Effector CD8-positive, alpha-beta T cell (primary cell): ENCODE data around the gene CEP192.
"Not testable (repeated sequence)": the region's sequence is repeated elsewhere in the genome, so short reads cannot be mapped to it uniquely, and the experiment has no call there.

Experiments used
- DNase-seq: peaks from one replicate; lab custom pipeline; 2025; lab: John Stamatoyannopoulos, UW

CEP192 gene

GRCh38 chr18:13035249-13035914 is 44.2 kb downstream of the CEP192 start:
- no peak for DNase-seq

GRCh38 chr18:13036622-13037320 is 45.6 kb downstream of the CEP192 start:
- DNase-seq = no peak

GRCh38 chr18:13039806-13040205 is 48.6 kb downstream of the CEP192 start:
- DNase-seq = no peak

GRCh38 chr18:13043066-13043465 is 51.9 kb downstream of the CEP192 start:
- DNase-seq = no peak

- no peak for DNase-seq
Measured at GRCh38 chr18:13048061-13048595, 57.0 kb downstream of the CEP192 start.

- DNase-seq = no peak
Measured at GRCh38 chr18:13051159-13051558, 60.0 kb downstream of the CEP192 start.

- no peak for DNase-seq
Measured at GRCh38 chr18:13051950-13052349, 60.8 kb downstream of the CEP192 start.

GRCh38 chr18:13054336-13054735 is 63.2 kb downstream of the CEP192 start:
- no peak for DNase-seq

- no peak for DNase-seq
Measured at GRCh38 chr18:13061630-13062189, 70.5 kb downstream of the CEP192 start.

- DNase-seq = no peak
Measured at GRCh38 chr18:13067124-13067523, 76.0 kb downstream of the CEP192 start.

GRCh38 chr18:13067966-13068365 is 76.8 kb downstream of the CEP192 start:
- no peak for DNase-seq

- no peak for DNase-seq
Measured at GRCh38 chr18:13070460-13070859, 79.3 kb downstream of the CEP192 start.

GRCh38 chr18:13076886-13077285 is 85.7 kb downstream of the CEP192 start:
- no peak for DNase-seq

- no peak for DNase-seq
Measured at GRCh38 chr18:13077473-13077872, 86.3 kb downstream of the CEP192 start.

GRCh38 chr18:13078065-13078464 is 86.9 kb downstream of the CEP192 start:
- DNase-seq = not testable (repeated sequence)

GRCh38 chr18:13086906-13087305 is 95.7 kb downstream of the CEP192 start:
- no peak for DNase-seq

- no peak for DNase-seq
Measured at GRCh38 chr18:13095466-13095865, 104.3 kb downstream of the CEP192 start.

- no peak for DNase-seq
Measured at GRCh38 chr18:13096232-13096631, 105.1 kb downstream of the CEP192 start.

GRCh38 chr18:13096719-13097118 is 105.6 kb downstream of the CEP192 start:
- DNase-seq = no peak

GRCh38 chr18:13098104-13098503 is 106.9 kb downstream of the CEP192 start:
- DNase-seq = not testable (repeated sequence)

GRCh38 chr18:13099113-13099512 is 108.0 kb downstream of the CEP192 start:
- no peak for DNase-seq

- DNase-seq = no peak
Measured at GRCh38 chr18:13100942-13101658, 109.9 kb downstream of the CEP192 start.
